Glomerular visceral epithelial cell (primary cell): ENCODE results near the gene TLR4.

Experiments used
- DNase-seq: peaks from one replicate; pipeline ENCODE4 v3.0.0-alpha.2; 2016; ENCODE audit errors: extremely low spot score

Gene TLR4

GRCh38 chr9:117714282-117714681 is 10.1 kb downstream of the TLR4 start:
- DNase-seq, result no peak

GRCh38 chr9:117715411-117715989 is 11.3 kb downstream of the TLR4 start:
- no peak for DNase-seq

GRCh38 chr9:117718085-117718484 is 13.9 kb downstream of the TLR4 start:
- DNase-seq, result no peak

DNA sequence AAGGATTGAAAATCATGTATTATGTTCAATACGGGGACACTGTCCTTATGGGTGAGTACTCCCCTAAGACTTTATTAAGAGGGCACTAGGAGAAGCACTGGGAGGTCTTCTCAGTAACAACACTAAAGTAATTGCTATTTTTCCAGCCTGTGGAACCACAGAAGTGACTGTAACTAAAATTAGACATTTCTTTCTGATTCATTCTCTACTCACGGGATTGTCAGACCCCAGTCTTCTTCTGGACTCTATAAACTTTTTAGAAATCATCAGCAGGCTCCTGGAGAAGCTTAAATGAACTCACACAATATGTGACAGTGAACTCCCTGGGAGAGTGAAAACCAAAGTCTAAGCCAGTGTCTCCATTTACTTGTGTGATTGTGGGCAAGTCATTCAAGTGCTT is 14.5 kb downstream of the TLR4 start:
- DNase-seq, result no peak

DNA sequence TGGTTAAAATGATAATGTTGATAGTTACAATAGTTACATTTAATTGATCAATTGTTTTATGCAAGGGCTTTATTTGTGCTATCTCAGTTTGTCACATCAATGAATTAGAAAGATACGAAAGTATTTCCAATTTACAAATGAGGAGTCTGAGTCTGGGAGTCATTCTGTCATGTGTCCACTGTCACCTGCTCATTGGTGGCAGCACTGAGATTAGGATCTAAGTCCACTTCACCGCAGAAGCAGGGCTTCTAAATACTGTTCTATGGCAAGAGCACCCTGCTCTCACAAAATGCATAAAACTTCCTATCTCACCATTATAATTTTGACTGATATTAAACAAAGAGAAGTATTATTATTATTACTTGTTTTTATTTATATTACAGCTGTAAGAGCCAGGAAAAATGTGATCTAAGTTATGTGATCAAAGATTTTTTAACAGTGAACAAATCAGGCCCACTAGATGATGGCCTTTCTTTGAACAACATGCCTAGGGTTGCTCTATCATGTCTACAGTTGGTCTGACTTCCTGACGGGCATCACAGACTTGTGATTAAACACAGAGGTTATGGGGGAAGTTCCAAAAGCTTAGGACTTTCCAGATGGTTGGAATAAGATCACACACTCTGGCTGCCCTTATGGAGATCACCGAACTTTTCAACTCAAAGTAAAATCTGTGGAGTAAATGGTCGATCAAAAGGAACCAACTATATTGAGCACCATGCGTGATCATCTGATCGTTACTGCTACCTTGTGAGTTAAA is 15.1 kb downstream of the TLR4 start:
- DNase-seq, result no peak

GRCh38 chr9:117720066-117720465 is 15.9 kb downstream of the TLR4 start:
- DNase-seq, result no peak

- no peak for DNase-seq
Observed at GRCh38 chr9:117720555-117720954, 16.4 kb downstream of the TLR4 start.

- DNase-seq, result no peak
Observed at GRCh38 chr9:117720987-117721386, 16.8 kb downstream of the TLR4 start.

GRCh38 chr9:117722108-117722761 is 18.0 kb downstream of the TLR4 start:
- no peak for DNase-seq

GRCh38 chr9:117723986-117724625 is 19.9 kb downstream of the TLR4 start:
- no peak for DNase-seq

DNA sequence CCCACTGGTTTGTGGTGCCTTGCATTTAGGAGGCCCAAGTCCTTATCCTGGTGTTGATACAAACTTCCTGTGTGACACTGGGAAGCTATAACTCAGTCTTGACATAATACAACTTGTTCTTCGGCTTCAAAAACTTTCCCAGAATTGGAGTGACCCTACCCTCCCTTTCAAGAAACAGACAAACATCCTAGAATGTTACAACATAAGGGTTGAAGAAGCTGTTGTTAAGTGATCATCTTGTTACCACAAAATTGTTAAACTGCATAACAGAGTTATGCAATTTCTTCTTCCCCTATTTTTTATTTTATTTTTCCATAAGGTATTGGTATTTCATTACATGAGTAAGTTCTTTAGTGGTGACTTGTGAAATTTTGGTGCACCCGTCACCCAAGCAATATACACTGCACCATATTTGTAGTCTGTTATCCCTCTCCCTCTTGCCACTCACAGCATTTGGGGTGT is 21.3 kb downstream of the TLR4 start:
- DNase-seq, result no peak

- DNase-seq, result no peak
Observed at GRCh38 chr9:117729375-117729774, 25.2 kb downstream of the TLR4 start.

DNA sequence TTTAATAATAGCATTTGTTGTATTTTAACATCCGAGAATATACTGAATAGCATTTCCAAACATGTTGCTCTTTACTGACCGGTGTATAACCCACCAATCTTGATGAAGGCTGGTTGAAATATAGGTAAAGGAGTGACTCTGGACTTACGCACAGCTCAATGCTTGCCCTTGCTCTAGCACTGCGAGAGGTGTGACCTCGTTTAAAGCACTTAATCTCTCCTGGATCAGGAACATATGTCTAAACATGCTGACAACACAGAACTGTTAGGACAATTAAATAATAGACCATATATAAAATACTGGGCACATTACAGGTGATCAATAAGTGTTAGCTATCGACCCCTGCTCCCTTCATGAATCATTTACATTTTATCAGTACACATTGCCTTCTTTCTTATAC is 28.3 kb downstream of the TLR4 start:
- DNase-seq, result no peak

DNA sequence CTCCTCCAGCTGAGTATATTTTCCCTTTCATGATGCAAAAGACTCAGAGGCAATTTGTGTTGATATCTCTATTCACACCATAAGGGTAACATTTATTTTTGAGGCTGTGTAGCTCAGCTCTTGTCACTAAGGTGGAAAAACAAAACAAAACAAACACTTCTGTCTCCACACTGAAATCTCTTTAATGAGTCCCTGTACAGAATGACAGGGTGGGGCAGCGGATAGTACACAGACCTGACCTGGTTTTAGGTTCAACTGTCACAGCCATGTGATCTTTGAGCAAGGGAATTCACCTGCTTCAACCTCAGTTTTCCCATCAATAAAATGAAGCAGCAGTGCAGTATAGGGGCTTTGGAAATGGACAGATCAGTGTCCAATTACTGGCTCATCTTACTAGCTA is 29.3 kb downstream of the TLR4 start:
- DNase-seq, result no peak

- no peak for DNase-seq
Observed at GRCh38 chr9:117734082-117734481, 29.9 kb downstream of the TLR4 start.

DNA sequence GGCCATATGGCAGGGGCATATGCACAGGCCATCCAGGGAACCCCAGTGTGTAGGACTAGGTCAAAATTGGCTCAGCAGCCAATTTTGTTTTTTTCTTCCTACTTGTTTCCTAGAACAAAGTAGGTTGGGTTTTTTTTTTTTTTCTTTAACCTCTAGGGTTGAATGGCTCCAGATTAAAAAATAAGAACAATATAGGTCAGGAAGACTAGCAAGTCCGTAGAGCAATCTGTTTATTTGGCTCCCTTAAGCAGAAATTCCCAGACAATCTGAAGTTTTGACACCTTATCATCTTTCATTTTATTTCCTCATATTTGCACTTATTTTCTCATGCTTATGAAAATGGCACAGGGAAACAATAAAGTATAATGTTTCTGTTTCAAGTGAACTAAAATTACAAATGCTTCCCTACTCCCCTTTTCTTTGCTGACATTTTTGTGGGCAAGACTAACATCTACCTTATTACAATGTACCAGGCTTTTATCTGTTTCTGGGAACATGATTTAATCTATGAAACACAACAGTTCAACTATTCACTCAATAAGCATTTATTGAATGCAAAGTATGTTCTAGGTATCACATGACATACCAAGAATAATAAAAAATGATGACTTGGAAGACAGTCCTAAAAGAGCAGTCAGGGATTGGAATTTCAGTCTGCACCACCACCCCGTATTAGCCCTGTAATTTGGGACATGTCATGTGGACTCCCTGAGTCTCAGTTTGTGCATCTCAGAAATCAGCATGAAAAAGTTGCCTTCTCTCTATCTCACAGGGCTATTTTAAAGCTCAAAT is 30.5 kb downstream of the TLR4 start:
- no peak for DNase-seq

- no peak for DNase-seq
Observed at GRCh38 chr9:117737721-117738226, 33.6 kb downstream of the TLR4 start.

DNA sequence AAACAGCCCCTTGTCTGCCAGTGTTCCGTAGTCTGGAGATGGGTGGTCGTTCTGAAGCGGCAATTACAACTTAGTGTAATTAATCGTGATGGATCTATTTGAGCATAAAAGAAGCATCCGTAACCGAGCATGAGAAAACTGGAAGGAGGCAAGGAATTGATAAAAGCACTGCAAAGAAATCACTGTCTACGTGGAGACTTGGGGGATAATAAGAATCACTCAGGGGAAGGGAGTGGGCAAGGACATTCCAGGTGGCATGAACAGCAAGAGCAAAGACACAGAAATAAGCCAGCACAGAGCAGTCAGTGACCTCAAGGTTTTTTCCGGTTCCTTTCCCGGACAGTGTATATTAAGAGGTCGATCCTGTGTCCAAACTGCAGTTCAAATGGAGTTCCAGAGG is 35.0 kb downstream of the TLR4 start:
- no peak for DNase-seq

GRCh38 chr9:117739624-117740347 is 35.6 kb downstream of the TLR4 start:
- DNase-seq, result no peak

- DNase-seq, result no peak
Observed at GRCh38 chr9:117742131-117742530, 37.9 kb downstream of the TLR4 start.

DNA sequence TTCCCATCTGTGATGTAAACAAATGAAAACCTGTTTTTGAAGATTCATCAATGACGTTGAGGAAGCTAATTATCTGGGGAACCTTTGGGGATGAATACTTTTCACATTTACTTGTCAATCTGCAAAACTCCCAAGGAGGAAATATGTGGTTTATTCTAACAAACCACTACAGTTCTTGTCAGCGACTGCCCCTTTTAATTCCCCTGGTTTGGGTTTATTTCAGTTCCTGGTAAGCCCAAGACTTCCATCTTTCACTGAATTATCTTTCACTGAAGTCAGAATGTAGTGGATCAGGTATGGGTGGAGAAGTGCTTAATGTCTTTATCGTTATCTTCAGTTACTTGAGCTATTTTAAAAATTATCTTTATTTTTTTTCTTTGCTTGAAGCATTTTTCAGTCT is 40.2 kb downstream of the TLR4 start:
- DNase-seq, result no peak
